ENCODE data around the gene TOR3A.

TOR3A gene

DNA sequence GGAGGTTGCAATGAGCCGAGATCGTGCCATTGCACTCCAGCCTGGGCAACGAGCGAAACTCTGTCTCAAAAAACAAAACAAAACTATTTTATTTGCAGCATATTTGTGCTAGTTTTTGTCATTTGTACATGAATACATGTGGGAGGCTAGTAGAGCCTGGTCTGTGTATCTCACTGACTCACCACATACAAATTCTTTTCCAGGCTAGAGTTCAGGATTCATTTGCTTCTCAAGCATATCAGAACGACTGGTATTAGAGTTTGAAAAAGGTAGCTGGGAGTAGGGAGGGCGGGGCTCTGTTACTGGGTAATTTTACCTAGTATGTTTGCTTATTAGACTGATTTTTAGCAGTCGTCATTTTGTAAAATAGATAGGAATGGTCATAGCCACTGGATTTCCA, 4.5 kb upstream of the TOR3A start:
- DNase-seq = no peak

DNA sequence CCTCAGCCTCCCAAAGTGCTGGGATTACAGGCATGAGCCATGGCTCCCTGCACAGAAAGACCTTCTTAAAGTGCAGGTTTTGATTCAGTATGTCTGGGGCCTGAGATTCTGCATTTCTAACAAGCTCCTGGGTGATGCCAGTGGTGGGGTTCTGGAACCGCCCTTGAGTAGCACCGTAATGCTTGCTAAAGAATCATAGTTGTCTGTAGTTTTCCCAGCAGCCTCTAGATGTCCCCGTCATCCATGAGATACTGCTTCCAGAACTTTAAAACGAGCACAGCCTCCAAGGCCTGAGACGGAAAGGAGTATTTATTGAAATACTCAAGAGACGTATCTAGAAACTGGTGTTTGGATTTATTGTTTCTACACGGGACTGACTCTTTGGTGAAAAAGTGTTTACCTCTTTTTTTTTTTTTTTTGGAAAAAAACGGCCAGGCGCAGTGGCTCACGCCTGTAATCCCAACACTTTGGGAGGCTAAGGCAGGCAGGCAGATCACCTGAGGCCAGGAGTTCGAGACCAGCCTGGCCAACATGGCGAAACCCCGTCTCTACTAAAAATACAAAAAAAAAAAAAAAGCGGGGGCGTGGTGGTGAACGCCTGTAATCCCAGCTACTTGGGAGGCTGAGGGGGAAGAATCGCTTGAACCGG, 2.6 kb upstream of the TOR3A start:
- peak; percentile 39 for DNase-seq

DNA sequence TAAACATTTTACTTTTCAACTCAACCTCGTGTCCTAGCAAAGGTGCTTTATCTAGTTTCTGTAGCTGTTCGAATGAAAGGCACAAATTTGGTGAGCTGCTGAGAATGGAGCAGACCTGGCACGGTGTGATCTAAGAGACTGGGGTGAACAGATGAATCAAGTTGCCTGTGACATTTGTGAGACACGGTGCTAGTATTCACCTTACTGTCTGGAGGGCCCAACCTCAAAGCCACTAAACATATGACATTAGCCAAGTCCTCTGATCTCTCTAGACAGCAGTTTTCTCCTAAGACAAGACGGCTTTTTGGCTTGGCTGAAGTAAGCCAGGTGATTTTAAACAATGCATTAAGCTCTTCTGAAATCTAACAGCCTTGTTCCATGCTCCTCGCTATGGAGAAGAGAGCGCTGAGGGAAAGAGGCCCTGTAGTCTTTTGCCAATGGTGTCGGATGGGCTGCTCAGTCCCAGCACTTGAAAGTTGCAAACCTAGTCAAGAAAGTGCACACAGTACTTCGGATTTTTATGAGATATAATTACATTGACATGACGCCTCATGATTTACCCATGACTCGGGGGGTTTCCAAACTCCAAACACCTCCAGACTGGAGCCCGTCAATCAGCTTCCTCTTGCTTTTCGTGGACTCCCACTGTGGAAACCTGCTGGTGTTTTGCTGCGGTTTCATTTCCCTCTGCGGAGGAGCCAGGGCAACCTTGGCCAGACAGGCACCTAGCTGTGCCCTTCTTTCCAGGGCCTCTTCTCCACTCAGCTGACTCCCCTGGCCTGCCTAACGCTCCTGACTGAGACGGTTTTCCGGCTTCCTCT, 794 bp upstream of the TOR3A start:
- peak; percentile 44 for DNase-seq

DNA sequence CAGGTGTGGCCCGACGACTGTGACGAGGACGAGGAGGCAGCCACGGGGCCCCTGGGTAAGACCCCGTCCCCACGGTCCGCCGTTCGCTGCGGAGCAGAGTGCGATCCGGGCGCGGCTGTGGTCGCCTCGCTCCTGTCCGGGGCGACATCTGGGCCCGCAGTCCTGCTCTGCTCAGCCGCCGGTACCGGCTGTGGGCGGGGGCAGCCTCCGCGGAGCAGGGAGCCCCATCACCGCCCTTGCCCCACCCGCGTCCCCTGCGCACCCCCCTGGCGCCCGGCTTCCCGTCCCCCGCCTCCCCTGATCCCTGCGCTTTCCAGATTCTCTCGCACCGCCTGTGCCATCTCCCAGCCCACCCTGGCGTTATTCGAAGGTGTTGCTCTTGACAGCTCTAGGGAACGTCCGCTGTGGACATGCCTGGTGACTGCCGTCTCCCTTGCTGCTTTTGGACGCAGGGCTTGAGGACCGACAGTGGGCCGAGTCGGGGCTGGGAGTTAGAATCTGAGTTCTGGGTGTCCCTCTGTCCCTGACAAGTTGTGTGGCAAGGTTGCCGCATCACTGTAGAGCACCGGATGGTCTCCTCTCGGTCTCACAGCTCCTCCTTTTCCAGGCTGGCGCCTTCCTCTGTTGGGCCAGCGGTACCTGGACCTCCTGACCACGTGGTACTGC, 596 bp downstream of the TOR3A start:
- DNase-seq = peak; percentile 4

DNA sequence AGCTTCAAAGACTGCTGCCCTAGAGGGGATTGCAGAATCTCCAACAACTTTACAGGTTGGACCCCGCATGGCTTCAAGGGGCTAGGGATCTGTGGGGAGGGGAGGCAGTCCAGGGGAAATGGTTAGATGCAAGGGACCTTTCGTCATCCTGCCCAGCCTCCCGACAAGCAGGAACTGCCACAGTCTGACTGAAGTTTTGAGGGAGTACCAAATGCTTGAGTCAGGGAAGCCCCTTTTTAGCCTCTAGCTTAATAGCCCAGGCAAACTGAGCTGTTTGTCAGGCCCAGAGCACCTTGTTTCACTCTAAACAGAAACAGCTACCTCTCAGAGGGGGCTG, 1.1 kb downstream of the TOR3A start:
- DNase-seq = no peak

DNA sequence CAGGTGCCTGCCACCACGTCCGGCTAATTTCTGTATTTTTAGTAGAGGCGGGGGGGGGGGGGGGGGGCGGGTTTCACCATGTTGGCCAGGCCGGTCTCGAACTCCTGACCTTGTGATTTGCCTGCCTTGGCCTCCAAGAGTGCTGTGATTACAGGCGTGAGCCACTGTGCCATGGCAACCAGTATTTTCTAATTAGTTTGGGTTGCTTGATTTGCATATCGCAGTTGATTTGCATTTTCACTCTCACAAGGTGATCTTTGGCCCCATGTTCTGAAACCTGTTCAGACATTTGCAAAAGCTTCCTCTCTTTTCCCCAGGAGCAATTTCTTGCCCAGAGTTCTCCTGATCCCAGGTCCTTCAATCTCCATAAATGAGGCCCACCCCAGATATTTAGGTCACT, 1.7 kb downstream of the TOR3A start:
- DNase-seq = no peak

DNA sequence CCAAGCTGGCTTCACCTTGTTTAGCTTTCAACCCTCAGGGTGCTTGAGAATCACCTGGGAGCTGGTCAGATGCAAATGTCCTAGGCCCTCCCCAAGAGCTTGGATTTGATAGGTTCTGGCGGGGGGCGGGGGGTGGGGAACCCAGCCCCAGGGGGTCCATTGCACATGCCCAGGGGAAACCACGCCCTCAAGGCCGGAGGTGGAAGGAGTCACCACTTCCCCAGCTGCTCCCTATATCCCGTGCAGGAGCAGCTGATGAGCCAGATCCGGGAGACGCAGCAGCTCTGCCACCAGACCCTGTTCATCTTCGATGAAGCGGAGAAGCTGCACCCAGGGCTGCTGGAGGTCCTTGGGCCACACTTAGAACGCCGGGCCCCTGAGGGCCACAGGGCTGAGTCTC, 5.8 kb downstream of the TOR3A start:
- DNase-seq = no peak

DNA sequence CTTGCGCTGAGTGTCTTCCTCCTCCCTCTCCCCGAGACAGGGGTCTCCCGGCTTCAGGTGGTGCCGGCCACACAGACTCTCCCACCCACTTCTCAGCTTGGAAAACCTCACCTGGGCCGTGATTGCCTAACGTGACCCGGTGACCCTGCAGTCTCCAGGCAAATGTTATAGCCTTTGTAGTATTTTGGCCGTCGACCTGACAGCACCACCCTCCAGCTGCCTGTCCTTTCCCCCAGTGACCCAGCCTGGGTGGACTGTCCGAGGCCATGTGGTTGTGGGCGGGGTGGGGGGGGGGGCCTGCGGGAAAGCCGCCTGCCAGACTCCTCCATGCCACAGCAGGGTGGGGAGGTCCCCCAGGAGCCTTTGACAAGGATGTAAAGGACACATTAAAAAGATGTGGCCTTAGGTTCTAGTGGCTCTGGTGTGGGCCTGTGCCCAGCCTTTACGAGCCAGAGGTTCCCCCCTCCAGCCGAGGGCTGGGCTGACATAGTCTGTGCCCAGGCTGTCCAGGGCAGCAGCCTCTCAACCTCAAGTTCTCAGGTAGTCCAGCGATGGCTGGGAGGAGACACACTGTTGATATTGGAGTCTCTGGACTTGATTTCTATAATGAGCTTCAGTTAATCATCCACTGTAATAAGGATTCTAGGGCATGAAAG, 8.1 kb downstream of the TOR3A start:
- DNase-seq = no peak

DNA sequence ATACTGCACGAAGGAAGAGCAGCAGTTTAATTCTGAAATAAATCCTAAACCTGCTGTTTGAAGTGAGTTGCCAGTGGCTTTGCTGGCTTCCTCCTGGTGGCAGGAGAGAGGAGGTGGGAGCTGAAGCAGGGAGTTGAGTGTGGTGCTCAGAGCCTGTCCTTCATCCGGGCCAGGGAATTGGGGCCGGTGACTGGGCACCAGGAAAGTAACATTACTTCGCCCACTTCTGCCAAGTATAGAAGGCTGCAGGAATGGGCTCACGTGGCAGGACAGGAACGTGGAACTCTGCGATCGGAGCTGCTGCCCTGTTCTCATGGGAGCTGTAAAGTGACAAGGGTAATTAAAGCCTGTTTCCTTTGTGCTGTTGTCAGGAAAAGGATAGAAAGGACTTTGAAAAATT, 8.7 kb downstream of the TOR3A start:
- DNase-seq = no peak

DNA sequence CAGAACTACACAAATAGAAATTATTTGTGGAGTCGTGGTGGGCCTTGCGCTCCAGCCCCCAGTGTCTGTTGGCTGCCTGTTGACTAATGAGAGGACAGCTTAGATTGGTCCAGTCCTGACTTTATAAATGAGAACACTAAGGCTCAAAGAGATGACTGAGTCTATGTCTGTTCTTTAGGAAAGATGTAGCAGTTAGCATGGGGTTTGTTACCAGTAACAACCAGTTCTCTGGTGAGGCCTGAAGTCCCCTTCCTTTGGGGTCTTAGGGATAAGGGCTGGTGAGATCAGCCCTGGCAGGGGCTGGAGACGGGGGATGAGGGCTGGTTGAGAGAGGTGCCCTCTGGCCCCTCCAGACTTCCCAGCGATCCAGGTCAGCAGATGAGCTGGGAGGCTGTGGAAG, 9.1 kb downstream of the TOR3A start:
- no peak for DNase-seq

DNA sequence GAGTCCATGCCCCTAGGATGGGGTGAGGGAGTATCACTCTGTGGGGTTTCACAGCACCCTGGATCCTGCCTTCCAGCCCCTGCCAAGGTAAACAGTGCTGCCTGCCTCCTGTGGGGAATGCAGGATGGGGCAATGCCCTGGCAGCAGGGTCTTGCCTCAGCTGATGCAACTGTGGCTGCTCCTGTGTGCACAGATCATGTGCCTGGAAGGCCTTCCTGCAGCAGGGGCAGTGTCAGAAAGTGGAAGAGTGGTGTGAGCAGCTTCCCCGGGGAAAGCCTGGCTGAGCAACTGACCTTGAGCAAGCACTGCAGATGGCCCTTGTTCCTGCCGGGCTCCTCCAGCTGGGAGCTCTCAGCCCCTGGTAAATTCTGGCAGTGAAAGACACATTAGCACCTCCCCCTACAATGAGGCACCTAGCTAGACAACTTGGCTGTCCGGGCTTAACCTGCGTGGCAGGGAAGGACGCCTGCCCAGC, 9.9 kb downstream of the TOR3A start:
- no peak for DNase-seq

DNA sequence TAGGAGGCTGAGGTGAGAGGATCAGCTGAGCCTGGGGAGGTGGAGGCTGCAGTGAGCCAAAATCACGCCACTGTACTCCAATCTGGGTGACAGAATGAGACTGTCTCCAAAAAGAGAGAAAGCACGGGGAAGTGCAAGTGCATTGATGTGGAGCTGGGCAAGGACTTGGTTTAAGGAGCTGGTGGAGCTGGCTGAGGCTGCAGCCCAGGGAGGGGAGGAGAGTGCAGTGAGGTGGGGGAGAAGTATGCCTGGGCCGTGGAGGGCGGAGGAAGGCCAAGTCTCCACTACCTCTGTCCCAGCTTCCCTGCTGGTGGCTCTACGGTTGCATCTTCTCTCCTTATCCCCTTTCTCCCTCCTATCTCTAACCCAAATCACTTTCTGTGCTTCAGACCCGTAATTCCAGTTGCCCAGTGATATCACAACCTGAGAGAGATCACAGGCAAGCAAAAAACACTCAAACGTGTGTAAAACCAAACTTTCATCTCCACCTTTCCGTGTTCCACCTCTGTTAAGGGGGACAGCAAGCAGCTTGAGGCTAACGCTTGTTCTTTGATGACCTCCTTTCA, 11.1 kb downstream of the TOR3A start:
- no peak for DNase-seq

DNA sequence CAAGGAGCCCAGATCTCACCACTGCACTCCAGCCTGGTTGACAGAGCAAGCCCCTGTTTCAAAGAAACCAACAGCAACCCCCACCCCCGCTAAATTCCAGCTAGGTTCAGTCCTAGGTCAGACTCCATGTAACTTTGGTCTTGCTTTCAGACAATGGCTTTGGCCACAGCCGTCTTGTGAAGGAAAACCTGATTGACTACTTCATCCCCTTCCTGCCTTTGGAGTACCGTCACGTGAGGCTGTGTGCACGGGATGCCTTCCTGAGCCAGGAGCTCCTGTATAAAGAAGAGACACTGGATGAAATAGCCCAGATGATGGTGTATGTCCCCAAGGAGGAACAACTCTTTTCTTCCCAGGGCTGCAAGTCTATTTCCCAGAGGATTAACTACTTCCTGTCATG, 12.9 kb downstream of the TOR3A start:
- no peak for DNase-seq

DNA sequence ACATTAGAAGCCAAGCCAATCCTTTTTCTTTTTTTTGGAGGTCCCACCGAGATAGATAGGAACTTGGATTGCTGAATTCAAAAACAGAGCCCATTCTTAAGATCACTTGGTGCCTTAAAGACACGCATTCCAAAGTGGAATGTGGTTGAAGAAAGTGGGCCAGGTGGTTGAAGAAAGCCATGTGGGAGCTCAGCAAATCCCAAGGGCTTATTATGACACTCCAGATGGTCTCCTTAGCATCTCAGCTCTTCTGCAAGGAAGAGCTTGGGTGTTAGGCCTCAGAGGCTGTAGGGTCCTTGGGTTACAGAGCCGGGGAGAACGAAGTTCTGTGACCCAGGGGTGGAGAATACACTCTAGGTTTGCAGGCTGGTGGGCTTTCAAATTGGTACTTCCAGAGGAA, 13.5 kb downstream of the TOR3A start:
- no peak for DNase-seq

DNA sequence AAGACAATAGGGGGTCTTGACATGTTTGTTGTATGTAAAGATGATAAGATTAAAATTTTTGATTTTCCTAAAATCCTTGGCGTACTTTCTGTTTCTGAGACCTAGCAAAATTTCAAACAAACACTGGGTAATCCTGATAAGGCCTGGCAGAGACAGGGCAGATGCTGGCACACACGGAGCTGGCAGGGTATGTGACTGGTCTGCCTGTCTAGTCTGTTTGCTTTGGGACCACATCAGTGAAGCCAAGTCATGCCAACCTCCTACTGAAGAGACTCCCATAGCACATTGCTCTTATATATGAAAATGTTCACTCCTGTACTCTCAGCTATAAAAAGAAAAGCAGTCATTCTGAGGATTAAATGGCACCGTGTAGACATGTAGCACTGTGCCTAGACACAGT, 14.1 kb downstream of the TOR3A start:
- no peak for DNase-seq

DNA sequence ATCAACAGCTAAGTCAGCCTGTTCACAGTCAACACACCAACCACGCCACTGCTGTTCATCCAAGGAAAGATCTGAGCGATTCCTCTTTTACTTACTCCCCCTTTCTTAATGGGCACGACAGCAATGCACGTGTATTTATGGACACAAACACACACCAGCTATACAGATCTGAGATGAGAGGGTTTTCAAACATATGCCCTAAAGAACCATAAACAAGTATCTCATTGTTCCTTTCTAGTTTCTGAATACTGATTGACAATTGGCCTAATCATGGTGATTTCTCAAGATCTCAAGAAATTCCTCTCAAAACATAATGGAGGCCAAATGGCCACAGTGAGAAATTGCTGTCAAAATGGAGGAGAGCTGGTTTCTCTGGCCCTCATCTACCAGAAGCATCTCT, 18.0 kb downstream of the TOR3A start:
- DNase-seq = no peak

DNA sequence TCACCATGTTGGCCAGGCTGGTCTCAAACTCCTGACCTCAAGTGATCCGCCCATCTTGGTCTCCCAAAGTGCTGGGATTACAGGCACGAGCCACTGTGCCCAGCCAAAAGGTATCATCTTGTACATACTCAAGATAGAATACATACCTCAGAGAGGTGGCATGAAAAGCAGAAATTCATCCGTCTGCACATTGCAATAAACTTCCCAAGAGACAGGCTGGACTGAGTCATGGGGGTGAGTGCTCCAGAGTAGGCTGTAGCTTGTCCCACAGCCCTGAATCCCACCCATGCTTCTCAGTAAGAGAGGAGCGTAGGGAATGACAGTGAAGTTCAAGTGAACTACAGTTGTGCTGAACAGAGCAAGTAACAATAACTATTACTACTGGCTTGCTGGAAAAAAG, 19.7 kb downstream of the TOR3A start:
- DNase-seq = no peak

DNA sequence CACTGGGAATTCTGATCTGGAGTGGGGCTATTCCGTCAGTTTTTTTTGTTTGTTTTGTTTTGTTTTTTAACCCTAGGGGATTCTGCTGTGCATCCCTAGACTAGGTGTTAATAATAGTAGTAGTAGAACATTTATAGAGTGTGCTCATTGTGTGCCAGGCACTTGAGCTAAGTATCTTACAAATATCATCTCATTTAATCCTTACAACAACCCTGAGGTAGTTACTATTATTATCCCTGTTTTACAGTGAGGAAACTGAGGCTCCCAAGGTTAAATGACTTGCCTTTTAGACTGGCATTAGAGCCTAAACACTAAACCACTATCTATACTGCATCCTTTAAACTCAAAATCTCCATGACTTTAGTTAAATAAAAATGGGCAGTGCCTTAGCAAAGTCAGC, 22.1 kb downstream of the TOR3A start:
- no peak for DNase-seq

DNA sequence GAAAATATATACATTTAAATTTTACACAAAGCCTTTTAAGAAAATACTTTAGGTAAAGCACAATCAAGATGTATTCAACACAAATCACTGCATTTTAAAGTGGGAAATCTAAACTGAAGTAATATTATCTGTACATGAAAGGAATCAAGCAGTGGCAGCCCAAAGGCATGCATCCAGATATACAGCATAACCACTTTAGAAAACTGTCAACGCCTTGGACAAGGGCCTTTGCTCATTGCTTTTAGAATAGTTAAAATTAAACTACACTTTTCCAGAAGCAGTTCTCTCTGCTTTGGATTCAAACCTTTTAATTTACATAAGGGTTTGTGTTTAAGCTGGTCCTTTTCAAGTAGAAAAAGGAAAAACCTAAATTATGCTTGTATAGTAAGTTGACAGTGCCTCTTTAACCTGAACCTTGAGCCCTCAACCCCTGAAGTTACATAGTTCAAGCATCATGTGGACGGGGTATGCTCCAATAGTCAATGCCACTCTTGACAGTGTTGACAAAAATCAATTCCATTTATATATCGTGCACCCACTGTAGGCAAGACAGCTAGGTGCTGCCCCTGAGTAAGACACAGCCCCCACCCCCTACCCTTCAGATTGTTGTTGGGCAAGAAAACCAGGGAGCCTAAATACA, 22.9 kb downstream of the TOR3A start:
- no peak for DNase-seq

DNA sequence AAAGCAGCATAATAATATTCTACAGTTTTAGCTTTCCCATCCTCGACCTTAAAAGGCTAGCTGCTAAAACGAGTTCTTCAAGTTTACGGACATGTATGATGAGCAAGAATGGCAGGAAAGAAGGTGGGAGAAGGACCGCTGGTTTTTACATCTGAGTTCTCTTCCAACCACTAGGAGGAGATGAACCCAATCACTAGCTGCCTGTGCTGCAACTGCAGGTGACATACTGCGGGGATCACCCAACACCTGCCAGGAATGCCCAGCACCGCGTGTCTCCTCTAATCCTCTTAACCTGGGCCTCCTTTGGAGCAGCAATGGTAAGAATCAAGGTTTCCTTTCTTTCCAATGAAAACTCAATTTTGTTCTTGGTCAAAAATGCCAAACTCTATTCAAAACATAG, 23.5 kb downstream of the TOR3A start:
- no peak for DNase-seq

DNA sequence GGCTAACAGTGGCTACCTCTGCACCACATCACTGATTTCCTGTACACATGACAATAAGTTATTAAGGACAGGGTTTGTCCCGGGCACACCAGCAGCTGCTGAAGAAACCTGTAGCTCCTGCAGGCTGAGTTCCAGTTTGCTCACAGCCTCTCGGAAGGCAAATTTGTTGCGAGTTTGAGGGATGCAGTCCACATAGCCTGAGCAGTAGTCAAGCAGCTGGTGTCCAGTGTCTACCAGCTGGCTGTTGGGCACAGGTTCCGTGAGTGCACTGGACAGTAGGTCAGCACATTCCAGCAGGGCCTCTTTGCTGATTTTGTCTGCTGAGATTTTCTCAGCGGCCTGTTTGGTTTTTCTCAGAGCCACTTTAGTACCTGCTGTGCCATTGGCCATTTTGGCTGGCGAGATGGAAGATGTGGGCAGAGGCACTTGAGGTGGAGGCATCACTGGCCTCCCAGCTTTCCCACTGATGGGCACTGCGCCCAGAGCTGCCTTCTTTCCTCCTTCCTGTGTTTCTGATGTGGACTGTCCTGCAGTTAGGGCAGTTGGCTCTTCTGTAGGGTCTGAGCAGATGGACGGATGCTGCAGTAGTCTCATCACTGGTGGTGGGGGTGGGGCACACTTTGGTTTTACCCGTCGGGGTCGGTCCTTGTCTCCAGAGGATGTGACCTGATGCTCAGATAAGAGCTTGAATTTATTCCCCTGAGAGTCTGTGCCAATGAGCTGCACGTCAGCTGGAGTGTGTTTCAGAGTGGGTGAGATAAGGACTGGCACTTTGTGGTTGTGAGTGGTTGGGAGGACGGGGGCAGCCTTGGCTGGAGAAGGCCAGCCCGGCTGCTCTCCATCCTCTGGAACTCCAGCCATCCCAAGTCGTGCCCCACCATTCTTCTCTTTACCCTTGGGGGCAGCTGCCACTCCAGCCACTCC, 26.1 kb downstream of the TOR3A start:
- DNase-seq = no peak

DNA sequence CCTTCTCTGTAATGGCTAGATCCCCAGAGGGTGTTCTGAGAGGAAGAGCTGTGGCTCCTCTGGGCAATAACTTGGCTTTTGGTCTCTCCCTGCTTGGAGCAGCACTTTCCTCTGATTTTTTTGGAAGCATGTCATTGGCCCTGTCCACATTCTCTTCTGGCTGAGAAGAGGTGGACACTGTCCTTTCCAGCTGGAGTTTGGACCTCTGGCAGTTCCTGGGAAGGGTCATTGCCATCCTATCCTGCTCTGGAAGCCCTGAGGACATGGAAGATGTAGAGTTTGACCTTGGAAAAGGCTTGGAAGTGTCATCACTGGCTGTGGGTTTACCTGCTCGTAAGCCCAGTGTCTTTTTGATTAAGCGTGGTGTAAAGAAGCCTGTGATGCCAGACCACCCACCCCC, 26.8 kb downstream of the TOR3A start:
- DNase-seq = no peak

Data from SHP77 treated with DMSO at 0.1 percent for 48 hours (cell line).